Panc1 (cell line): ENCODE measurements around the gene AEN. TPM values are rescaled to one million over a fixed set of nuclear protein-coding genes. Genes with fewer than 3 reads are reported as not detected.

Source experiments
- ATAC-seq: fragments of 200-7000 bp; cut with Tn5 transposase; 2 replicates; pipeline ENCODE4 v1.9.1; 2020; ENCODE audit warnings: mild to moderate bottlenecking, moderate library complexity
- BruUV-seq: library from RNA; stranded (reverse); fragments of 400-500 nt; replicated peaks from 2 replicates; lab custom pipeline; 2021; lab: Mats Ljungman, UMichigan
- CTCF ChIA-PET: fragments of 300-600 bp; sonication (Branson Sonifier 250); formaldehyde crosslinking; loops from one replicate; lab custom pipeline; 2022; ENCODE audit warnings: antibody characterized with exemption; lab: Charles Lee
- POLR2A ChIA-PET: fragments of 300-600 bp; sonication (Branson Sonifier 250); formaldehyde crosslinking; loops from one replicate; lab custom pipeline; 2022; ENCODE audit warnings: antibody characterized with exemption; lab: Charles Lee
- DNase-seq: peaks from one replicate; pipeline ENCODE4 v3.0.0-alpha.2; 2010; ENCODE audit warnings: low read depth, low spot score
- H3K27ac ChIP-seq: 2 replicates; pipeline ENCODE4 v1.5.1; 2011; ENCODE audit warnings: mild to moderate bottlenecking, low read length, inconsistent platforms
- H3K27me3 ChIP-seq: fragments of 200-500 bp; sonication (Bioruptor generic); 2 replicates; pipeline ENCODE4 v1.6.0; 2014; ENCODE audit warnings: low read length, inconsistent platforms; ENCODE audit not compliant: control insufficient read depth, insufficient read depth
- H3K36me3 ChIP-seq: fragments of 200-500 bp; sonication (Bioruptor generic); 2 replicates; pipeline ENCODE4 v1.5.1; 2014; ENCODE audit warnings: inconsistent platforms, mild to moderate bottlenecking, low read length, moderate library complexity; ENCODE audit not compliant: control insufficient read depth, insufficient read depth
- H3K4me1 ChIP-seq: 2 replicates; pipeline ENCODE4 v1.5.1; 2011; ENCODE audit warnings: inconsistent platforms, mild to moderate bottlenecking, low read length, moderate library complexity; ENCODE audit not compliant: control insufficient read depth, insufficient read depth
- H3K4me3 ChIP-seq, 2 experiments: 2 replicates each; pipeline ENCODE4 v1.5.1; 2011 to 2012; ENCODE audit warnings: low read depth in 2 of 2, low read length in 2 of 2, mild to moderate bottlenecking in 2 of 2, inconsistent platforms in 1 of 2, moderate library complexity in 1 of 2
- H3K9me3 ChIP-seq: fragments of 200-500 bp; sonication (Bioruptor generic); 2 replicates; pipeline ENCODE4 v1.5.1; 2014; ENCODE audit warnings: low read depth, mild to moderate bottlenecking, inconsistent platforms, low read length, moderate library complexity; ENCODE audit not compliant: control insufficient read depth, insufficient read depth
- POLR2AphosphoS5 ChIP-seq: IDR thresholded peaks from 2 replicates; pipeline ENCODE4 v1.6.1; 2012; ENCODE audit warnings: mild to moderate bottlenecking, low read depth, low read length, moderate library complexity
- SIN3A ChIP-seq: IDR thresholded peaks from 2 replicates; pipeline ENCODE4 v1.6.1; 2012; ENCODE audit warnings: low read depth, mild to moderate bottlenecking, low read length, moderate library complexity, borderline replicate concordance; ENCODE audit not compliant: insufficient read depth
- TCF7L2 ChIP-seq: IDR thresholded peaks from 2 replicates; pipeline ENCODE4 v1.6.1; 2011; ENCODE audit warnings: mild to moderate bottlenecking, low read depth, low read length, inconsistent platforms
- in situ Hi-C: cut with HindIII; loops from 2 replicates; pipeline ENCODE4 v1.10.0; 2016; ENCODE audit warnings: low sequenced_read_pairs, low pct_unique_long_range_greater_than_20kb
- intact Hi-C: fragments of 100-400 bp; cut with micrococcal nuclease; formaldehyde crosslinking; loops from one replicate; pipeline ENCODE4 v1.10.0; 2022; ENCODE audit not compliant: unreplicated experiment
- total RNA-seq: library from RNA; stranded (reverse); gene quantifications from one replicate; pipeline ENCODE4 v1.2.1, GENCODE V29; 2021; ENCODE audit not compliant: unreplicated experiment
- TF ChIP-seq, protein P1 (sequence below): fragments of 450-650 bp; IDR thresholded peaks from 2 replicates; pipeline ENCODE4 v1.5.1; 2017; ENCODE audit warnings: mild to moderate bottlenecking
- TF ChIP-seq, protein P2 (sequence below), 2 experiments: IDR thresholded peaks; 2 replicates each; pipeline ENCODE4 v1.6.1; 2011 to 2012; ENCODE audit warnings: low read depth in 2 of 2, control low read depth in 1 of 2, low read length in 1 of 2, mild to moderate bottlenecking in 1 of 2, moderate library complexity in 1 of 2; ENCODE audit not compliant: insufficient read depth in 1 of 2

The AEN gene
- total RNA-seq, 1 experiment from 2014 or later, result 38.7 TPM

GRCh38 chr15:88658070-88658965 lies 37.2 kb downstream of the AEN start:
- no peak overlapping the region for H3K4me3 ChIP-seq
- POLR2A ChIA-PET, result no interaction called here
- BruUV-seq, result no TSS peak
- in situ Hi-C loops (no loop called here), intact Hi-C loops (loop anchor here (5.0 kb wide), 1 partner anchor 44 kb away; no protein-coding TSS in a partner anchor)
- H3K4me1 ChIP-seq, result no peaks in the 10 kb centered on the region
- ATAC-seq (no peak), DNase-seq (no peak)
- H3K27me3 ChIP-seq, result peaks cover 4% of the 10 kb centered on the region; the same call in 1 of the 2 replicates
- TF ChIP-seq TCF7L2 (no peak), SIN3A (no peak)
- TF ChIP-seq, protein P1, sequence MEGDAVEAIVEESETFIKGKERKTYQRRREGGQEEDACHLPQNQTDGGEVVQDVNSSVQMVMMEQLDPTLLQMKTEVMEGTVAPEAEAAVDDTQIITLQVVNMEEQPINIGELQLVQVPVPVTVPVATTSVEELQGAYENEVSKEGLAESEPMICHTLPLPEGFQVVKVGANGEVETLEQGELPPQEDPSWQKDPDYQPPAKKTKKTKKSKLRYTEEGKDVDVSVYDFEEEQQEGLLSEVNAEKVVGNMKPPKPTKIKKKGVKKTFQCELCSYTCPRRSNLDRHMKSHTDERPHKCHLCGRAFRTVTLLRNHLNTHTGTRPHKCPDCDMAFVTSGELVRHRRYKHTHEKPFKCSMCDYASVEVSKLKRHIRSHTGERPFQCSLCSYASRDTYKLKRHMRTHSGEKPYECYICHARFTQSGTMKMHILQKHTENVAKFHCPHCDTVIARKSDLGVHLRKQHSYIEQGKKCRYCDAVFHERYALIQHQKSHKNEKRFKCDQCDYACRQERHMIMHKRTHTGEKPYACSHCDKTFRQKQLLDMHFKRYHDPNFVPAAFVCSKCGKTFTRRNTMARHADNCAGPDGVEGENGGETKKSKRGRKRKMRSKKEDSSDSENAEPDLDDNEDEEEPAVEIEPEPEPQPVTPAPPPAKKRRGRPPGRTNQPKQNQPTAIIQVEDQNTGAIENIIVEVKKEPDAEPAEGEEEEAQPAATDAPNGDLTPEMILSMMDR, result no peak
- H3K36me3 ChIP-seq, result no peaks in the 10 kb centered on the region
- no peaks in the 10 kb centered on the region for H3K9me3 ChIP-seq
- CTCF ChIA-PET, result no interaction called here
- no peak overlapping the region for H3K27ac ChIP-seq

DNA sequence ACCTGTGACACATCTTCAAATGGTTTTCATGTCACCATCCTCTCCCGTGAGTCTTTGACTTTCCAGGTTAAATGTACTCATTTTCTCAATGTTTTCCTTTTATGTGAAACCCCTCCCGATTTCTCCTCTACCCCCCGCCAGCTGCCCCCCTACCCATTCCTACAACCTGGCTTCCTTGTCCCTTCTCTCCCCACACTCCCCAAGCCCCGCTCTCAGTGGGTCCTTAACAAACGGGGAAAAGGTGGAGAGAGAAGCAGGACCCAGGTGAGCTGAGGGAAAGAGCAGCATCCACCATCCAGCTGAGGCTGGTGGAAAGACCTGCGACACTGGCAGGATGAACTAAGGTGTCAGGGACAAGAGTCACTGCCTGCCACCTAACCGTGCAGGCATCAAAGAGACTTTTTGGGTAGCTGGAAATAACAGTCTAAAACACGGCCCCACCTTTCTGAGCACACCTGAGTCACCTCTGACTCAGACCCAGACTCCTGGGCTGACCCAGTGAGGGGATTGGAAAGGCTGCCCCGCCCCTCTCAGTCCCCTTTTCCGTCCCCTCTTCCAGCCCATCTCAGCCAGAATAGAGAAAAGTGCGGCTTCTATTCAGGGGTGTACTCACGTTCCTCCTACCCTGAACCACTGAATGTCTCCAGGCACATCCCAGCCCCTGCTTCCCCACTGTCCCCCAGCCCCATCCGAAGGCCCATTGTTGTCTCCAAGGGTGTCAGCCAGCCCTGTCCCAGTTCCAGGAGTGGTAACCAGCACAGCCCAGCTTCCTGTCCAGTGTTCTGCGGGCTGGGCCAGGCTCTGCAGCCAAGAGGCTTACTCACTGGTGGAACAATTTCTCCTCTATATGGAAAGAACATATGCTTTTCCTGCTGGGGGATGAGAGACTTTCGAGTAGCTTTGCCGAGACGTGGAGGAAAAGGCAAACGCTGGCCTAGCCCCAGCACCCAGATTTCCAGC lies 38.1 kb downstream of the AEN start:
- ChIA-PET CTCF (no interaction called here), POLR2A (no interaction called here)
- Histone ChIP-seq H3K27me3 (peaks cover 4% of the 10 kb centered on the region; the same call in 1 of the 2 replicates), H3K27ac (no peak overlapping the region), H3K4me1 (no peaks in the 10 kb centered on the region), H3K4me3 (no peak overlapping the region), H3K9me3 (no peaks in the 10 kb centered on the region), H3K36me3 (no peaks in the 10 kb centered on the region)
- ATAC-seq, result no peak
- intact Hi-C loops (loop anchor here (5.0 kb wide), 1 partner anchor 43 kb away; no protein-coding TSS in a partner anchor), in situ Hi-C loops (no loop called here)
- no peak for DNase-seq
- TF ChIP-seq TCF7L2 (no peak), SIN3A (no peak), POLR2AphosphoS5 (no peak)
- TF ChIP-seq, protein P1, result no peak
- TF ChIP-seq, protein P2, sequence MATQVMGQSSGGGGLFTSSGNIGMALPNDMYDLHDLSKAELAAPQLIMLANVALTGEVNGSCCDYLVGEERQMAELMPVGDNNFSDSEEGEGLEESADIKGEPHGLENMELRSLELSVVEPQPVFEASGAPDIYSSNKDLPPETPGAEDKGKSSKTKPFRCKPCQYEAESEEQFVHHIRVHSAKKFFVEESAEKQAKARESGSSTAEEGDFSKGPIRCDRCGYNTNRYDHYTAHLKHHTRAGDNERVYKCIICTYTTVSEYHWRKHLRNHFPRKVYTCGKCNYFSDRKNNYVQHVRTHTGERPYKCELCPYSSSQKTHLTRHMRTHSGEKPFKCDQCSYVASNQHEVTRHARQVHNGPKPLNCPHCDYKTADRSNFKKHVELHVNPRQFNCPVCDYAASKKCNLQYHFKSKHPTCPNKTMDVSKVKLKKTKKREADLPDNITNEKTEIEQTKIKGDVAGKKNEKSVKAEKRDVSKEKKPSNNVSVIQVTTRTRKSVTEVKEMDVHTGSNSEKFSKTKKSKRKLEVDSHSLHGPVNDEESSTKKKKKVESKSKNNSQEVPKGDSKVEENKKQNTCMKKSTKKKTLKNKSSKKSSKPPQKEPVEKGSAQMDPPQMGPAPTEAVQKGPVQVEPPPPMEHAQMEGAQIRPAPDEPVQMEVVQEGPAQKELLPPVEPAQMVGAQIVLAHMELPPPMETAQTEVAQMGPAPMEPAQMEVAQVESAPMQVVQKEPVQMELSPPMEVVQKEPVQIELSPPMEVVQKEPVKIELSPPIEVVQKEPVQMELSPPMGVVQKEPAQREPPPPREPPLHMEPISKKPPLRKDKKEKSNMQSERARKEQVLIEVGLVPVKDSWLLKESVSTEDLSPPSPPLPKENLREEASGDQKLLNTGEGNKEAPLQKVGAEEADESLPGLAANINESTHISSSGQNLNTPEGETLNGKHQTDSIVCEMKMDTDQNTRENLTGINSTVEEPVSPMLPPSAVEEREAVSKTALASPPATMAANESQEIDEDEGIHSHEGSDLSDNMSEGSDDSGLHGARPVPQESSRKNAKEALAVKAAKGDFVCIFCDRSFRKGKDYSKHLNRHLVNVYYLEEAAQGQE (IDR thresholded peaks at IDR 0.05; ENCODE audit: insufficient read depth in 1 of 2, low read depth in 2 of 2, low read length in 1 of 2), result no peak
- no TSS peak for BruUV-seq
